SK-N-SH treated with all-trans-retinoic acid at 6 μM for 48 hours (cell line): ENCODE measurements around the gene HSPB6.

Source experiments
- ATAC-seq: fragments of 200-7000 bp; cut with Tn5 transposase; 3 replicates; pipeline ENCODE4 v1.9.1; 2020; ENCODE audit warnings: mild to moderate bottlenecking, moderate library complexity
- ARNTL ChIP-seq: fragments of 450-650 bp; formaldehyde crosslinking; IDR thresholded peaks from 2 replicates; pipeline ENCODE4 v1.5.0; 2020; ENCODE audit warnings: low read depth, mild to moderate bottlenecking, moderate library complexity, borderline replicate concordance
- BACH2 ChIP-seq: fragments of 250-450 bp; sonication (Bioruptor Pico); IDR thresholded peaks from 2 replicates; pipeline ENCODE4 v1.9.0; 2021; ENCODE audit warnings: mild to moderate bottlenecking, borderline replicate concordance
- CREB5 ChIP-seq: fragments of 250-450 bp; sonication (Bioruptor Pico); IDR thresholded peaks from 2 replicates; pipeline ENCODE4 v1.5.1; 2020; ENCODE audit warnings: low read depth, mild to moderate bottlenecking, moderate library complexity
- CSDC2 ChIP-seq: fragments of 250-450 bp; sonication (Bioruptor Pico); IDR thresholded peaks from 2 replicates; pipeline ENCODE4 v1.5.0; 2020; ENCODE audit warnings: mild to moderate bottlenecking, moderate library complexity
- CSRNP3 ChIP-seq: fragments of 250-450 bp; sonication (Bioruptor Pico); IDR thresholded peaks from 2 replicates; pipeline ENCODE4 v1.5.1; 2021; ENCODE audit warnings: mild to moderate bottlenecking, moderate library complexity
- ESRRG ChIP-seq: fragments of 250-450 bp; sonication (Bioruptor Pico); IDR thresholded peaks from 2 replicates; pipeline ENCODE4 v1.6.1; 2021; ENCODE audit warnings: mild to moderate bottlenecking
- GLIS3 ChIP-seq: fragments of 250-450 bp; sonication (Bioruptor Pico); IDR thresholded peaks from 2 replicates; pipeline ENCODE4 v1.5.0; 2020; ENCODE audit warnings: mild to moderate bottlenecking, moderate library complexity
- ISL1 ChIP-seq: fragments of 250-450 bp; sonication (Bioruptor Pico); IDR thresholded peaks from 2 replicates; pipeline ENCODE4 v2.1.2; 2022; ENCODE audit warnings: mild to moderate bottlenecking, moderate library complexity
- OSR1 ChIP-seq: fragments of 250-450 bp; sonication (Bioruptor Pico); IDR thresholded peaks from 2 replicates; pipeline ENCODE4 v1.8.0; 2022; ENCODE audit warnings: moderate library complexity, mild to moderate bottlenecking, inconsistent platforms
- POU6F1 ChIP-seq: fragments of 250-450 bp; sonication (Bioruptor Pico); IDR thresholded peaks from 2 replicates; pipeline ENCODE4 v1.8.0; 2021; ENCODE audit warnings: low read depth, mild to moderate bottlenecking, moderate library complexity, borderline replicate concordance
- PPARA ChIP-seq: fragments of 250-450 bp; sonication (Bioruptor Pico); IDR thresholded peaks from 2 replicates; pipeline ENCODE4 v1.5.0; 2020; ENCODE audit warnings: mild to moderate bottlenecking, borderline replicate concordance
- SNAI2 ChIP-seq: fragments of 250-450 bp; sonication (Bioruptor Pico); IDR thresholded peaks from 2 replicates; pipeline ENCODE4 v1.5.0; 2020; ENCODE audit warnings: mild to moderate bottlenecking, moderate library complexity
- TOX ChIP-seq: fragments of 250-450 bp; sonication (Bioruptor Pico); IDR thresholded peaks from 2 replicates; pipeline ENCODE4 v1.8.0; 2021; ENCODE audit warnings: mild to moderate bottlenecking, moderate library complexity, borderline replicate concordance
- TSHZ2 ChIP-seq: fragments of 250-450 bp; sonication (Bioruptor Pico); IDR thresholded peaks from 2 replicates; pipeline ENCODE4 v1.5.0; 2020; ENCODE audit warnings: mild to moderate bottlenecking, moderate library complexity
- ZC3H10 ChIP-seq: fragments of 250-450 bp; sonication (Bioruptor Pico); IDR thresholded peaks from 2 replicates; pipeline ENCODE4 v1.5.1; 2021; ENCODE audit warnings: mild to moderate bottlenecking, moderate library complexity
- ZNF565 ChIP-seq: fragments of 450-650 bp; formaldehyde crosslinking; conservative IDR thresholded peaks from 2 replicates; pipeline ENCODE4 v1.5.0; 2020; ENCODE audit warnings: low read depth, mild to moderate bottlenecking, moderate library complexity
- ZNF70 ChIP-seq: fragments of 450-650 bp; formaldehyde crosslinking; IDR thresholded peaks from 2 replicates; pipeline ENCODE4 v1.5.0; 2020; ENCODE audit warnings: mild to moderate bottlenecking, moderate library complexity
- ZNF8 ChIP-seq: fragments of 450-650 bp; formaldehyde crosslinking; IDR thresholded peaks from 2 replicates; pipeline ENCODE4 v1.5.0; 2020; ENCODE audit warnings: mild to moderate bottlenecking, moderate library complexity

The HSPB6 gene

GRCh38 chr19:35729021-35729420 lies 27.8 kb downstream of the HSPB6 start:
- ATAC-seq, result no peak
- TF ChIP-seq CREB5 (no peak), ZNF565 (CRISPR knock-in tag) (no peak), ZNF8 (CRISPR knock-in tag) (no peak), POU6F1 (CRISPR knock-in tag) (no peak), GLIS3 (CRISPR knock-in tag) (no peak), BACH2 (CRISPR knock-in tag) (no peak)

GRCh38 chr19:35727956-35728706 lies 28.7 kb downstream of the HSPB6 start:
- no peak for TF ChIP-seq BACH2 (CRISPR knock-in tag)
- ATAC-seq, result no peak

- no peak for ATAC-seq
- TF ChIP-seq ZNF8 (CRISPR knock-in tag) (no peak), TOX (CRISPR knock-in tag) (no peak), SNAI2 (CRISPR knock-in tag) (no peak), ISL1 (no peak), GLIS3 (CRISPR knock-in tag) (no peak), ZNF70 (CRISPR knock-in tag) (no peak), OSR1 (no peak), CSDC2 (CRISPR knock-in tag) (no peak), BACH2 (CRISPR knock-in tag) (no peak), ZC3H10 (CRISPR knock-in tag) (no peak), ESRRG (CRISPR knock-in tag) (no peak), TSHZ2 (no peak), ARNTL (CRISPR knock-in tag) (no peak), CSRNP3 (CRISPR knock-in tag) (no peak), PPARA (CRISPR knock-in tag) (no peak)
Observed at GRCh38 chr19:35727053-35727955, 29.5 kb downstream of the HSPB6 start.

GRCh38 chr19:35725216-35725861 lies 31.5 kb downstream of the HSPB6 start:
- ATAC-seq, result no peak
- TF ChIP-seq SNAI2 (CRISPR knock-in tag) (no peak), TOX (CRISPR knock-in tag) (no peak), OSR1 (no peak), PPARA (CRISPR knock-in tag) (no peak), TSHZ2 (no peak), ISL1 (no peak), ZC3H10 (CRISPR knock-in tag) (no peak), POU6F1 (CRISPR knock-in tag) (no peak), BACH2 (CRISPR knock-in tag) (no peak), ARNTL (CRISPR knock-in tag) (no peak)
